HK-2 (cell line): Measurements from ENCODE around the gene CNTN1.

Experiments used
- DNase-seq: peaks from one replicate; pipeline ENCODE4 v3.0.0-alpha.2; 2018; ENCODE audit not compliant: unreplicated experiment

Gene CNTN1

DNA sequence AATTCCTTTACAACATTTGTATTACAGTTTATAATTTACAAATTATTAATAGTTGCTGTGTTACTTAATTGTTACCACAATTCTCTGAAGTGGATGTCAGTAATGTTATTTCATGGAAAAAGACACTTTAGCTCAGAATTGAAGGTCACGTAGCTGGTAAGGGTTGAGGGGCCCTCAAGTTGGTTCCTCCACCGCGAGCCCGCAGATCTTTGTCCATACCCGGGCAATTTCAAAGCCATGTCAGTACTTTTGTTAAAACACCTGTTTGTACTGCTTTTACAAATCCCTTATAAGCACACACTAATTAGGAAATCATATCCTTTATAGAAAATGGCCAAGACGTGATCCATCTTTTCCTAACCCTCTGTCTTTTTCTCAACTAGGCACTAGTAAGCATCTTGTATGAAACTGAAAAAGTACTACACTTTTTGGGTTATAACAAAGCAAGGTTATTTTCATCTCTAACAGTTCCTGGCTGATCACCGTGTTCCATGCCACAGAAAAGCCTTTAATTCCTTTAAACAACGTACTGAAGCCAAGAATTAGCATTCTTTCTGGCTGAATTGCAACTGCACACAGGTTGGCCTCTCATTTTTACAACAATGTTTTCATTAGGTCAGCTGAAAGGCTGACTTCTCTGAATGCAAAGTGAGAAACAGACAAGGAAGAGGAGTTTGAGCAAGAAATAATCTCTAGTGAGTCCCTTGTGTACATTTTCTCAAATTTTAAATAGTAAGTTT is 76.1 kb downstream of the CNTN1 start:
- DNase-seq, result no peak

DNA sequence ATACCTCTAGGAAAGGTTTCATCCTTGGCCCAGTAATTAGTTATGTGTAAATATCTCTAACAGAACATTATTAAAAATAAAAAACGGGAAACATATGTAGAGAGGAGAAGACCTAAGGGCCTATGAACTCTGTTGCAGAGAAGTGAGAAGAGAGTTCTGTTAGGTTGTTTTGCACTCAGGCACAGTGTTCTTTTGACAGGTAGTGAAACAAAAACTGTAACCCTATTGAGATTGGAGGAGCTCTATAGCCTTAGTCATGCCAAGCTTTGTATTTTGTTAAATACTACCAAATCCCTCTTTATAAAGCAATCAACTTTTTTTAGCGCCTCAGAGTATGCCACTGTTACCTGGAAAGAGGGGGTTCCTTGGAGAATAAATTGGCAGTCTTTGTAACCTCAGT is 77.6 kb downstream of the CNTN1 start:
- DNase-seq, result no peak

DNA sequence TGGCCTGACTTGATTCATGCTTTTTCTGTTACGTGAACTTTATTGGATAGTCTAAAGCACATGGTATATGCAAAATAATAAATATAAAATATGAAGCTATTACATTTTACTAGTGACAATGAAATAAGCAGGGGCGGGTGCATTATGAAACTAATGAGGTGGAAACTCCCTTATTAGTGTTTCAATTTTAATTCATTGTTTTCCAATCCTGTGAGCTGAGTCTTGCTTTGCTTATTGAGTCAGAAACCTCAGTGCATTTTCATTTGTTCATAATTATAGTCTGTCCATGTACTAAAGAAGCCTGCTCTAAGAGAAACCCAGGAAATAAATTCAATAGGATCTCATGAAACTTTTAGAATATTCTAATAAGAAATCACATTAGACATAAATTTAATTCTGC is 78.5 kb downstream of the CNTN1 start:
- DNase-seq, result no peak

DNA sequence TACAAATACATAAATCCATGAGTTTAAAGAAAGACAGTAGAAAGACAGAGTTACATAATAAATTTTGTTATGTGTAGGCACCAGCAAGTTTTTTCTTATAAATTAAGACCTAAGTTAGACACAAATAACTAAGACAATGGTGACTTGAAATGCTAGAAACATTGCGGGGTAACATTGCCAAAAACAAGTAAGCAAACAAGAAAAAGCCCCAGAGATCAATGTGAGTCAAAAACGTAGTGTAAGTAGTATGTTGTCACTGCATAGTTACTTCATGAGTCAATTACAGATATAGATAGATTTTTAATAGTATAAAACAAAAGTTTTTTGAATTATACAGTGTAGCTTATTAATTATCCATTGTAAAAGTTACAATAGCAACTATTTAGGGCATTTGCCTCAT is 83.4 kb downstream of the CNTN1 start:
- DNase-seq, result no peak

DNA sequence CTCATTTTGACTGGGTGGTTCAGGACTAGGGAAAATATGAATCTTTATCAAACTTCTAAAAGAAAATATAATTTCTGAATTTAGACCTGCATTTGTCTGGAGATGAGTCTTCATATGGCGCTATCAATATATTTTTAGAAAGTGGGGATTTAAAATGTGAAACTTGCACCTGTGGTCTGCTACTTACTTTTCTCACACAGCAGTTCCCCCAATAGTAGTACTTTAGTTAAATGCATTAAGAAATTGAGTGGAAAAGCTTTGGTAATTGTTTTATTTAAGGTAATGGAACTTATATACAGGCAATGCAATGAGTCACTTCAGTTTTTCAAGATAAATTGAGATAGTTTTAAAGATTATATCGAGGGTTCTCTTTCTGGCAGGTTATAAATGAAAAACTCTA is 91.9 kb downstream of the CNTN1 start:
- DNase-seq, result no peak

DNA sequence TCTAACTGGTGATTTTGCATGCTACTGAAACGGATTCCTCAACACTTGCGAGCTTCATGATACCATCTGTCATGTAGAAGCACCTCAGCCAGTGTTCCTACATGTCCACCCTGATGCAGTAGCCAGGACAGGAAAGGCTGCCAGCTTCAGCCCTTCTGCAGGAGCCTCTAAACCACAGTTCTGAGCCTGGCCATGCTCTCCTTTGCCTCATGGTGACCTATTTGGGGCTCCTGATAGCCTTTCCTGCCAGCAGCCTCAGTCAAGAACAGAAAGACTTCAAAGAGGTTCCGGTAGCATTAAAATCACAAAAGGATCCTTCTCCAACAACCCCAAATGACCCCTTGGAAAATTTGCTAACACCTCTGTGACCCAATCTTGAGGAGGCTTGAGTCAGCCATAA is 96.0 kb downstream of the CNTN1 start:
- no peak for DNase-seq

DNA sequence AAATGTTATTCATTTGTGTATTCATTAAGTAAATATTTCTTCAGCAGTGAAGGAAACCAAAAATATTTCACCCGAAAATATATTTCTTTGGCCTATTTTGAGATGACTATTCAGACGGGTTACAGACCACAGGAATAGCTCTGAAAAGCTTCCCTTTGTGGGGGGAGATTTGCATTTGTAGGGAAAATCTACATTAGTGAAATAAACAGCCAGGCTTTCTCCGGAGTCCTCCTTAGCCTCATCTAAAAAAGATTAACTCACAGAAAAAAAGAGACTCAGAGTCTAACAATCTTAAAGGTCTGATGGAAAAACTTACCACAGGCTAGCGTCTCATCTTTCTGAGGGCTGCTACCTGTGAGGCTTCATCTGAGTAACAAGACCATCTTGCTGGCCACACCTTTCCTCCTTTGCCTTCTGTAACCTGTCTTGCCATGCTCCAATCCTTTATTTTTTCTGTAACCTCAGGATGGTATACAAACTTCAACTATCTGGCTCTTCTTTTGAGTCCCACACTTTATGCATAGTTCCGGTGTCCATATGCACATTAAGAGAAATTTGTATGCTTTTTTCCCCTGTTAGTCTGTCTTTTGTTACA is 100.7 kb downstream of the CNTN1 start:
- no peak for DNase-seq

DNA sequence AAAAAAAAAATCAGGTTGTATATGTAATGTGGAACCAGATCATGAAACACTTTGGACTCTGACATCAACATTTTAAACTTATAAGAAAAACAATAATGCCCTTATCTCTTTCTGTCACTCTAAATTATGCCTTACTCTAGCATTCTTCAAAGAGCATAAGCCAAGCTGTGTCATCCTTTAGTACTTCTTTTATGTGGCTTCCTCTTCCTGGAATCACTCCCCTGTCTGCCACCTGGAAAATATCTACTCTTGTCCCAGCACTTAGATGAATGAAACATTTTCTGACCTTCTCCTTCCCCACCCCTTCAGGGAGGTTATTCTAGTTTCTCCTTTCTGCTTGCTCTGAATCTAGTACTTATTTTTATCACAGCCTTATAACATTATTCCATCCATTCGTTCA is 101.2 kb downstream of the CNTN1 start:
- no peak for DNase-seq

DNA sequence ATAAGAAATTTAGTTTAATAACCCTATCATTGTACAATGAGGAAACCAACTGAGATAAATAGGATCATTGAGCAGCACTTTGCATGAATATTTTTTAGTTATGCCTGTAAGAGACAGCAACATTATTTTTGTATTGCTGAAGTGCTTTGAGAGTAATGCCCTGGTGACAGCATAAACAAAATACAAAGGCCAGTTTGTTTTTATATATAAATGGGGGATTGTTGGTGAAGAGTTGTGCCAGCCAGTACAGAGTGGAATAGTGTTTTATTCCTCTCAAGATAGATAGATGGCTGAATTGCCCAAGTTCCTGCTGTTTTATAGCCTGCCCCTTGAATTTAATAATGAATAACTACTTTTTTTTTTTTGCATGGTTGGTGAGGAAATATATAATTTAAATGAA is 101.8 kb downstream of the CNTN1 start:
- DNase-seq, result no peak

DNA sequence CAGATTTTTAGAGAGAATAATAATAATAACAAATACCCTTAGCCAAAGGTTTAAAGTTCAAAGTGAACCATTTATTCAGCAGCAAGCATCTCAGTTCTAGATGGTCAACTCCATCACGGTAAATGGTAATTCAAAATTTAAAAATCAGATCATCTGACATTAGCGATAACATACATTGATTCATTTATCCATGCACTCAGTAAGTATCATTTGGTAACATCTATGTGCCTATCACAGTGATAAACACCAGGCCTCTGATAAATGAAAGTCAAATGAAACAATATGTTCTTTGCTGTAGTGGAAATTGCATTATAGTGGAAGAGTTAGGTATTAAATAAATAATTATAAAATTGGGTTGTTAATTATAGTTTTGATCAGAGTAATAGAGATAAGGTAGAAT is 108.8 kb downstream of the CNTN1 start:
- no peak for DNase-seq

DNA sequence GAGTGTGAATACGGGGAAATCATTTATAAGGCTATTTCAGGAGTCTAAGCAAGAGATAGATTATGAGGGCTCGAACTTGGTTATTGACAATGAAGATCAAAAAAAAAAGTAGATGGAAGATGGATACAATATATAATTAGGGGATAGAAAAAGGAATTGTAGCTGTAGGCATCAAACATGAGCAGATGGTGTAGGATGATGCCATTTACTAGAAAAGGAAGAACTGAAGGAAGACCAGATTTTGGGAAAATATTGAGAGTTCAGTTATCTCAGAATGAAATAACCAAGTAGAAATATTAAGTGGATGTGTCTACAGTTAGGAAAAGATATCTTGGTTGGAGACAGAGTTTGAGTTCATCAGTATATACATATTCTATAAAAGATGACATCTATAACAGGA is 109.6 kb downstream of the CNTN1 start:
- no peak for DNase-seq

DNA sequence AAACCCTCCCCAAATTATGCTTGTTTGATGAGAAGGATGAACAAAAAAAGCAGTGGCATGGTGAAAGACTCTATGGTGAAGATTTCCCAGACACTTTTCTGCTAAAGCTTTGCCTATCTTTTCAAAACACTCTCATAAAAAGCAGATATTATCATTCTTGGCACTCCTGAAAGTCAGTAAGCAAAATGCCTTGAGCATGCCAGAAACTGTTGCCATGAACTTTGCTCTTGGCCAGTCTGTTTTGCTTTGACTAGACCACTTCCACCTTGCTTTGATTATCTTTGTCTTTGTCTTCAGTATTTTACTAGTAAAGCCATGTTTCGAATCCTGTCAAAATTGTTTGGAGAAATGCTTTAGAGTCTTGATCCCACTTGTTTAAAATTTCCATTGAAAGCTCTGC is 110.4 kb downstream of the CNTN1 start:
- DNase-seq, result no peak

DNA sequence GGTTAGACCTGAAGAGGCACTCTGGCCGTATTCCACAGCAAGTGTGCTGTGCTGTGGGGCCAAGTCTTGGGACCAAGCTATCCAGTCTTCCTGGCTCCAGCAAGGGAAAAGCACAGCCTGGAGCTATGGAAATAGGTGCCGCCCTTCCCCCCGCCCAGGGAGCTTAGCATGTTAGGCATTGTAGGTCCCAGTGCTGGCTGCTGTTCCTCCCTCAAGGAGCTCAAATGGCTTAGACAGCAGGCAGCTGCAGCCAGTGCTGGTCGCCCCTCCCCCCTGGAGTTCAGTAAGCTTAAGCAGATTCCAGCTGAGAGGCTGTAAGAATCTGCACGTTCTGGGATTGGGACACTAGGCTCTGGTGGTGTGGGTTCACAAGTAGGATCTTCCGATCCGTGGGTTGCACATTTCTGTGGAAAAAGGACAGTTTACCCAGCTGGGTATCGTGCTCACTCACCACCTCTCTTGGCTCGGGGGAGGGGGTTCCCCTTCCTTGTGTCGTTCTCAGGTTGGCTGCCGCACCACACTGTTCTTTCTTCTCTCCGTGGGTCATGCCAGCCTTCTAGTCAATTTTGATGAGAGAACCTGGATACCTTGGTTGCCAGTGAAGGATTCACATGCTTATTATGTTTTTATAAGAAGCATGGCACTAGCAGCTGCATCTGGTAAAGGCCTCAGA is 127.3 kb downstream of the CNTN1 start:
- DNase-seq, result no peak

DNA sequence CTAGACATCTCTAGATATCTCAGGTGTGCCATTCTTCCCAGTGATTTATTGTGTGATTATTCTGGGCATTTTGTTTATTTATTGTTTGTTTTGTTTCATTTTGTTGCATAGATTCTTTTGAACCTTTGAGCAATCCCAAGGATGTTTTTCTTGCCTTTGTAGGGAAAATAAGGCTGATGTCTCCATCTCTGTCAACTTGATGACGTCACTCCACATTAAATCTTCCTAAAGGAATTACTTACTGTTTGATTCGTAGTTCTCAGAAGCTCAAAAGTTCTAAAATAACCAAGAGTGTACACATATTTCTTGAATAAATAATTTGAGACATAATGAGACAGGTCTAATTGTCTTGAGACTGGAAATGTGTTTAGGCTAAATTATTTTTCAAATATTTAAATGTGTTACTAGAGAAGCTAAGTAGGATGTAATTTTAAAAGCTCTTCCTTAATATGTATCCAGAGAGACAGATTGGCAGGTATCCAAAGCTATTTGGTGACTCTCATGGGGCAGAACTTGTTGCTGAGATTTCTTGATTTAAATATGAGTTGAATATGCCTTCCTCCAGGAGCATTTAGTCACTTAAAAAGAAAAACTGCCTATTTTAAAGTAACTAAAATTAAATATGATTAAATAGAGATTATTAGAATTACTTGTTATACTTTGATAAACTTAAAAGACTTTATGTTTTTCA is 128.7 kb downstream of the CNTN1 start:
- no peak for DNase-seq

DNA sequence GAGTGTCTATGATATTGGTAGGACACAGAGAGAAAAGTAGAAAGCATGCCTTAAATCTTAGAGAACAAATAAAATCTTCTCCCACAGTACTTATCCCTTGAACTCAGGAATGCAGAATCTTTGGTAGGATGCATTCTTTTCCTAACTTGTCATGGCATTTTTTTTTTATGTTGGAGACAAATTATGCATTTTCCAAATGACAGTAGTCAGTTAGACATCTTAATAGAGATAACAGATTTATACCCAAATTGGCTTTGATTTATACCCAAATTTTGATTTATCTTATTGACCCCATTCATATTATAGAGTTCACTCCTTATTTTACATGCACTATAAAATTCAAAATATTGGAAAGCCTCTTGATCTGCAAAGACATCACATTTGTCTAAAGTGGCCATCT is 132.9 kb downstream of the CNTN1 start:
- no peak for DNase-seq

DNA sequence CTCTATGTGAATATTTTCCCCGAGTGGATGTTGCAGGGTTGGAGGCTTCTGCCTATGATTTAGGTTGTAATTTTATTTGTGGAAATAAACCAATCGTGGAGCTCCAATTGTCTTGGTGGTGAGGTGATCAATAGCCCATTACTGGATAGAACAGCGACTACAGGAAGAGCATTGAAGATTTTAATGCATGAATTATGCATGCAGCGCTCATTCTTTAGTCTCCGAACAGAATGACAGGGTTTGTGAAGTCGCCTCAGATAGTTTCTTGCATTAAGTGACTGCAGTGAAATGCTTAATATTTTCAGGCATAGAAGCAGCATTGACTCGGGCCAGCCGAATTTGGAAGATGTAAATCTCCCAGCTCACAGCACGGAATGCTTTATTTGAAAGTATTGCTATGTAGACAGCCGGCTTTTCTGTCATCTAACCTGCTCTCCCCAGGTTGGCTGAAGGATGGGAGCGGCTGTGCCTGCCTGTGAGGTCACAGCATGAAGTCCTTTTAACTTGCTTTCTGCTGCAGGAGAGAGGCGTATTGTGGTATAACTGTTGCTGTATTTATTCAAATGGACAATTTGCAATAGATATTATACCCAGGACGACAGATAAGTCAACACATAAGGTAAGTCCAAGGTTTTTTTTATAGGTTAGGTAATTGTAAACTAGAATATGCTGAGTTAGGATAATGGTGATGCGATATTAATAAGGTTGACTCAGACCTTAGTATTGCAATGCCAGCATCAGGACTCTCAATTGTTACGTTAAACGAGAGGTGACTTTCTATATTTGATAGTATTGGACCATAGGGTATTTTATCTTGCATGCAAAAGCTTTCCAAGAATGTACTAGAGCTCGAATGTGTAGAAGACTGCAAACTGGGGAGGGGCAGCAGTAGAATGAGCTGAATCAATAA is 135.7 kb downstream of the CNTN1 start:
- DNase-seq, result no peak

DNA sequence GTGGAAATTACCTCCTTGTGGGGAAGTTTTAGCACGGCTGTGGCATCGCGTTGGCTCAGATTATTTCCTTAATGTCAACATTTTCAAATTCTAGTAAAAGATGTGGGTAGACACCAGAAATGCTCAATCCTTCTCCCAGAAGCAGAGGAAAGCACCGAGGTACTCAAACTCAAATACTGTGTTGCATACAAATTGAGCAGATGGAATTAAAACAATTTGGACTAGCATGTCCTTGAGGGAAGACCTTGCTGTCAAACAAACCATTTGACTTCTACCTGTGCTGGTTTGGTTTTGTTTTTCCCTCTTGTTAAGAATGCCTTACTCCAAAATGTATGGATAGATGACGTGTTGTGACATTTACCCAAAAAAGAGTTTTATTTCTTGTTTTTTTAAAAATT is 136.4 kb downstream of the CNTN1 start:
- no peak for DNase-seq

DNA sequence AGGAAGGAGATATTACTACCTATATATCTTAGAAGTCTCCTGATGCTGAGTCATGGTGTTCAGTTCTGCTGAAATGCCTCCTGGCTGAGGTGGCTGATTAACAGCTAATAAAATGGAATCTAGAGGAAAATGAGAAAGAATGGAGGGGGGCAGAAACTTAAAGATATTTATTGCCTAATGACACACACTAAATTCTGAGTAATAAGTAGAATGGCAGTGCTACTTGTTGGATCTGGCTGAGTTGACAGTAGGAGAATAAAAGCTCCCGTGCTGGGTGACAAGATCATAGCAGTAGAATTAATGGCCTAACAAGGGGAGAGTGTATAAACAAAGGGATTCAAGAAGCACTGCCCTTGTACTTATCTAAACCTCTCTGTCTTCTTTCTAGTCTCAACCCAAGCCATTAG is 137.5 kb downstream of the CNTN1 start:
- DNase-seq, result peak; percentile 5

DNA sequence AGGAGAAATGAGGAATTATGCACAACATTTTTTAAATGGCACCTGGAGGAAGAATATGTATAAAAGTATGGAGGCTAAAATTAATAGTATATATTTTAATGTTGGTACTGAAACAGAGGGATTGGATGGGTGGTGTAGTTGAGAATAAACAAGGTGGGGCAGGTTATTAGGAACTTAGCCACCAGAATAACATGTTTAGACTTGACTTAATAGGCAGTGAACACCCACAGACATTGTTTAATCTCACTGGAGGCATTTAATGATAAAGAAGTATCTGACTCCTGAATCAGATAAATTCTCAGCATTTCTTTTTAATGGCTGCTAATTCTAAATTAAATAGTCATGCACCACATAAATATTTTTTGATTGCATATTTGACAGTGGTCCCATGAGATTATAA is 139.7 kb downstream of the CNTN1 start:
- no peak for DNase-seq

DNA sequence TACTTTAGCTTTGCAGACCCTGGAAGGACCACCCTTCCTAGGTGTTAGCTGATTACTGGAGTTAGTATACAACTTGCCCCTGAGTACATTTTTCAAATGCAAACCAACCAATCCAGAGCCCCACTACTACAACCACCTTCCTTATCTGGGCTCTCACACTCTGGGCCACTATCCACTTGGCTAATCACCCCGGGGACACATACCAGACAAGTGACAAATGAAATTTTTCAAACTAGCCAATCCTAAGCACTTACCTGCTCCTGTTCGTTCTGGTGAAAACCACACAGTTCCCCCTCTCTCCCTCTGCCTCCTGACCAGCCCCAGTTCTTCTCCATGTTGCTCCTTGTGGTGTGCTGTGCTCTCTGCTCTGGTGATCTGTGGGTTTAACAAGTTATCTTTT is 140.4 kb downstream of the CNTN1 start:
- no peak for DNase-seq

DNA sequence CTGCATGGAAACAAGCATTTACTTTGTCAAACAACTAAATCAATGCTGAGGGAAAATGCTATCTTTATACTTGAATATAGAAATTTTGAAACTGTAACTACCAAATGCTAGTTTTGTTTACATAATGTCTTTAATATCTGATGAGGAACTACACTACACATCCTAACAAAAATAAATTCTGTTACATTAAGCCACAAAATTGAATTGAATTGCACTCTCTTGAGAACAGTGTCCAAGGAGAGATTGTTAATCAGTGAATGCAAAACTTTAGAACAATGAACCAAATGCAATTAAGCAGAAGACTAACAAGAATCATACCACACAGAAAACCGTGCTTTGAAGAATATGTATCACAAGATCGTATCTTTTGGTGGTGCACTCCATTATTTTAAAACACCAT is 141.6 kb downstream of the CNTN1 start:
- DNase-seq, result no peak

DNA sequence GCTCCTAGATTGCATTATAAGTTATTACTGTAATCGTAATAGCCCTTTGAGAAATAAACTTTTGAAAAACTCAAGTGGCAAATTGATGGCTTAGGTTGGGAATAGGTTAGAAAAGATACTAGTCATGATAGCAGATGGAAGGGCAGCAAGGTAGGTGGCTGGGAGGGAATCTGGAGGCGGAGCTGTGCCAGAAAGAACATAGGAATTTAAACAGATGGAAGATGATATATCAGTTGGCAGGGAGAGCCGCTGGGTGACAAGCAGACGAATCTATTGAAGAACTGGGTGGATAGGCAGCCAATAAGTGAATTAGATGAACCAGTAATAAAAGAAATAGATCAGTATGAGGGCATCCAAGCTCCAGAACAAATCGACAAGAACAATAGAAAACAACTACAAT is 142.1 kb downstream of the CNTN1 start:
- DNase-seq, result no peak
